ENCODE data around the gene RBM39.
"Not testable (repeated sequence)": the region's sequence is repeated elsewhere in the genome, so short reads cannot be mapped to it uniquely, and the experiment has no call there.

Gene RBM39

GRCh38 chr20:35741892-35742740 lies at the start of gene RBM39:
TSS of gene RBM39 (minus strand) at chr20:35742260. CDS start at chr20:35740874, 1,386 bp downstream.
- H3K4me3 ChIP-seq (ENCODE audit: low read depth, low read length), result peak within 1 kb of the TSS; percentile 77
- peak; percentile 25 for TF ChIP-seq CTCF (IDR thresholded peaks at IDR 0.05; ENCODE audit: low read depth, low read length, missing control alignments)

GRCh38 chr20:35791821-35792220 lies 49.8 kb upstream of the RBM39 start:
- TF ChIP-seq CTCF (IDR thresholded peaks at IDR 0.05; ENCODE audit: low read depth, low read length, missing control alignments), result no peak
- DNase-seq (ENCODE audit: low read depth), result no peak
- no peak overlapping the region for H3K4me3 ChIP-seq (ENCODE audit: low read depth, low read length)

More at GRCh38 chr20:35741892-35742740, at the start of gene RBM39:
- DNase-seq (ENCODE audit: low read depth), result peak; percentile 100

GRCh38 chr20:35791097-35791496 lies 49.0 kb upstream of the RBM39 start:
- DNase-seq (ENCODE audit: low read depth), result no peak
- H3K4me3 ChIP-seq (ENCODE audit: low read depth, low read length), result no peak overlapping the region
- no peak for TF ChIP-seq CTCF (IDR thresholded peaks at IDR 0.05; ENCODE audit: low read depth, low read length, missing control alignments)

- DNase-seq (ENCODE audit: low read depth), result no peak
- no peak for TF ChIP-seq CTCF (IDR thresholded peaks at IDR 0.05; ENCODE audit: low read depth, low read length, missing control alignments)
These were observed 46.7 kb upstream of the RBM39 start for GRCh38 chr20:35788796-35789195.

GRCh38 chr20:35785541-35785940 lies 43.5 kb upstream of the RBM39 start:
- DNase-seq (ENCODE audit: low read depth); H3K4me3 ChIP-seq (ENCODE audit: low read depth, low read length): not testable (repeated sequence)

More at GRCh38 chr20:35788796-35789195, 46.7 kb upstream of the RBM39 start:
- no peak overlapping the region for H3K4me3 ChIP-seq (ENCODE audit: low read depth, low read length)

- not testable (repeated sequence) for DNase-seq (ENCODE audit: low read depth); H3K4me3 ChIP-seq (ENCODE audit: low read depth, low read length)
These were observed 41.8 kb upstream of the RBM39 start for GRCh38 chr20:35783811-35784210.

GRCh38 chr20:35776513-35777101 lies 34.5 kb upstream of the RBM39 start:
- no peak for TF ChIP-seq CTCF (IDR thresholded peaks at IDR 0.05; ENCODE audit: low read depth, low read length, missing control alignments)
- no peak overlapping the region for H3K4me3 ChIP-seq (ENCODE audit: low read depth, low read length)
- no peak for DNase-seq (ENCODE audit: low read depth)

- H3K4me3 ChIP-seq (ENCODE audit: low read depth, low read length), result no peak overlapping the region
- no peak for DNase-seq (ENCODE audit: low read depth)
- TF ChIP-seq CTCF (IDR thresholded peaks at IDR 0.05; ENCODE audit: low read depth, low read length, missing control alignments), result no peak
These were observed 32.3 kb upstream of the RBM39 start for GRCh38 chr20:35774391-35774790.

All from GM12864 (cell line).